ENCODE results near the gene NPBWR2. TPM values are rescaled to one million over a fixed set of nuclear protein-coding genes. Genes with fewer than 3 reads are reported as not detected.

The NPBWR2 gene
- total RNA-seq, 1 donor from 2014 or later, result not detected

GRCh38 chr20:64067733-64068307 is 39.5 kb downstream of the NPBWR2 start:
- no peak overlapping the region for H3K4me3 Mint-ChIP-seq (ENCODE audit: unreplicated experiment)

GRCh38 chr20:64067005-64067632 is 40.2 kb downstream of the NPBWR2 start:
- H3K4me3 Mint-ChIP-seq (ENCODE audit: unreplicated experiment), result no peak overlapping the region
- peaks cover 12% of the 10 kb centered on the region for H3K27me3 Mint-ChIP-seq (ENCODE audit: unreplicated experiment)
- peaks cover 20% of the 10 kb centered on the region for H3K4me1 Mint-ChIP-seq (ENCODE audit: unreplicated experiment)
- TF ChIP-seq CTCF (IDR thresholded peaks at IDR 0.05; ENCODE audit: unreplicated experiment), result no peak
- H3K36me3 Mint-ChIP-seq (ENCODE audit: low read depth, unreplicated experiment), result peaks cover 5% of the 10 kb centered on the region
- H3K9me3 Mint-ChIP-seq (ENCODE audit: unreplicated experiment), result no peaks in the 10 kb centered on the region
- no peak for DNase-seq (ENCODE audit: low spot score)
- no peak overlapping the region for H3K27ac Mint-ChIP-seq (ENCODE audit: unreplicated experiment)

More at GRCh38 chr20:64067733-64068307, 39.5 kb downstream of the NPBWR2 start:
- peaks cover 10% of the 10 kb centered on the region for H3K27me3 Mint-ChIP-seq (ENCODE audit: unreplicated experiment)
- no peaks in the 10 kb centered on the region for H3K9me3 Mint-ChIP-seq (ENCODE audit: unreplicated experiment)
- TF ChIP-seq CTCF (IDR thresholded peaks at IDR 0.05; ENCODE audit: unreplicated experiment), result no peak
- DNase-seq (ENCODE audit: low spot score), result no peak
- H3K27ac Mint-ChIP-seq (ENCODE audit: unreplicated experiment), result no peak overlapping the region
- peaks cover 18% of the 10 kb centered on the region for H3K4me1 Mint-ChIP-seq (ENCODE audit: unreplicated experiment)
- H3K36me3 Mint-ChIP-seq (ENCODE audit: low read depth, unreplicated experiment), result peaks cover 5% of the 10 kb centered on the region

DNA sequence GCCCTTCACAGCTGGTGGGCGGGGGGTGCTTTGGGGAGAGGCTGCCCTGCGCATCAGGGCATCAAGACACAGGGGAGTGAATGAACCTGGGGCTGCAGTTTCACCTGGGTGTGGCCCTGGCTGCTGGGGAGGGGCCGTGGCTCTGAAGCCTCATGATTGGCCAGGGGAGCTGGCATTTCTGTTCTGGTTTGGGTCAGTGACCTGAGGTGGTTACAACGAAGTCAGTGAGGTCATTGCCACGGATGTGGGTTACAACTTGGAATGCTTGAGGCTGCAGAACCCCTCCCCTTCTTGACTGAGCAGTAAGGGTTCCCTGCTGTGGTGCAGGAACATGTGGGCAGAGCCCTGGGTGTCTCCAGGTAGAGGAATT is 41.4 kb downstream of the NPBWR2 start:
- no peak for DNase-seq (ENCODE audit: low spot score)
- H3K27me3 Mint-ChIP-seq (ENCODE audit: unreplicated experiment), result peaks cover 16% of the 10 kb centered on the region
- TF ChIP-seq CTCF (IDR thresholded peaks at IDR 0.05; ENCODE audit: unreplicated experiment), result no peak
- no peaks in the 10 kb centered on the region for H3K9me3 Mint-ChIP-seq (ENCODE audit: unreplicated experiment)
- H3K4me1 Mint-ChIP-seq (ENCODE audit: unreplicated experiment), result peaks cover 23% of the 10 kb centered on the region
- H3K27ac Mint-ChIP-seq (ENCODE audit: unreplicated experiment), result no peak overlapping the region
- peaks cover 5% of the 10 kb centered on the region for H3K36me3 Mint-ChIP-seq (ENCODE audit: low read depth, unreplicated experiment)
- peak overlapping the region; percentile 42 for H3K4me3 Mint-ChIP-seq (ENCODE audit: unreplicated experiment)

DNA sequence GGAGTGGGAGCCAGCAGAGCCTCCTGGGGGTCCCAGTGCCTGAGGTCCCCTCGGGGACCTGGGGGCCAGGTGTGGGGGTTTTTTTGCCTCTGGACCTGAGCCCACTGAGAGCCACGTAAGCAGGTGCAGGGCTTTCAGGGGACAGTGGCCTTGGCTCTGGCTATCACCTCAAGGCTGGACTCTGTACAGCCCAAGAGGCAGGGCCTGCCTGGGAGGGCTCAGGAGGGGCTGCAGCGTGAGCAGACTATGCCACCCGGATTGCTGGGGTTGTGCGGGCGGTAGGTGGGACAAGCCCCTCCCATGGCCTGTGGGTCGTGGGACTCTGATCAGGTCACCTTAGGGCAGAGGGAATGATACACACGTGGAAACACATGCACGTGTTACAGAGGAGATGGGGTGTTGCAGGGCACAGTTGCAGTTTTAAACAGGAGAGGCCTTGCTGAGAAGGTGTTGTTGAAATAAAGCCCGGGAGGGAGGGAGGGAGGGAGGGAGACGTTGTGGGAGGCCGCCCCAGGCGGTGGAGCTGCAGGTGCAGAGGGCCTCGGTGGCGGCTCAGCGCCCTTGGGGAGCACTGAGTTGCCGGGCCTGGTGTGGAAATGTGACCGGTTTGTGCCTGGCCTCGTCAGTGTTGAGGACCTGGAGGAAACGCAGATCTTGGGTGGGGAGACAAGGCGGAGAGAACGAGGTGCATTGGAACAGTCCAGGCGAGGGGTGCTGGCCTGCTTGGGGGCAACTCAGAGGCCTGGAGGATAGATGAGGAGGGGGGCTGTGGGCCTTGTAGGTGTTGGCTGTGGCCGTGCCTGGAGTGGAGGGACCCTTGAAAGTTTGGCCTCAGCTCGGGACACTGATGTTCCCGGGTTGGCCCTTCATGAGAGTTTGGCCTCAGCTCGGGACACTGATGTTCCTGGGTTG is 42.0 kb downstream of the NPBWR2 start:
- H3K36me3 Mint-ChIP-seq (ENCODE audit: low read depth, unreplicated experiment), result peaks cover 5% of the 10 kb centered on the region
- no peaks in the 10 kb centered on the region for H3K9me3 Mint-ChIP-seq (ENCODE audit: unreplicated experiment)
- no peak for DNase-seq (ENCODE audit: low spot score)
- H3K27ac Mint-ChIP-seq (ENCODE audit: unreplicated experiment), result no peak overlapping the region
- no peak for TF ChIP-seq CTCF (IDR thresholded peaks at IDR 0.05; ENCODE audit: unreplicated experiment)
- H3K4me1 Mint-ChIP-seq (ENCODE audit: unreplicated experiment), result peaks cover 23% of the 10 kb centered on the region
- peaks cover 16% of the 10 kb centered on the region for H3K27me3 Mint-ChIP-seq (ENCODE audit: unreplicated experiment)
- peak overlapping the region; percentile 42 for H3K4me3 Mint-ChIP-seq (ENCODE audit: unreplicated experiment)

Data from endothelial cell (in vitro differentiated cells).